ENCODE data around the gene MFF.
"Not testable (repeated sequence)": the region's sequence is repeated elsewhere in the genome, so short reads cannot be mapped to it uniquely, and the experiment has no call there.

Gene MFF

DNA sequence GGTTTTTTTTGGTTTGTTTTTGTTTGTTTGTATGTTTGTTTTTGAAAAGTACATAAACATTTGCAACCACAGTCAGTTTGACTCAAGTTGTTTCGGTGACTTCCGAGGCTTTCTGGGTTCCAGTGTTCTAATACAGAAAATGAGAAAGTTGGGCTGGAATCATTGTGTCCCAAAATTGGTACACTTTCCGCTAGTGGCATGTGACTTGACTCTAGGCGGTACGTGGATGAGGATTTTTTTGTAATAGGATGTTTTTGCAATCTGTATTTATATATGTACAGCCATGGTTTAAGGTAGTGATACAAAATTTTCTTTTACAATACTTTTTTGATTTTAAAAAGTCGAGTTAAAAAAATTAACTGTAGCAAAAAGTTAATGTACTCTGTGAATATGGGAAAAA is 1.7 kb downstream of the MFF start:
- in situ Hi-C loops (cut with MboI; ENCODE audit: low sequenced_read_pairs) = no loop called here

GRCh38 chr2:227335713-227336112 is 10.7 kb downstream of the MFF start:
- in situ Hi-C loops (cut with MboI; ENCODE audit: low sequenced_read_pairs) = no loop called here

- in situ Hi-C loops (cut with MboI; ENCODE audit: low sequenced_read_pairs) = no loop called here
Measured at GRCh38 chr2:227337442-227337841, 12.4 kb downstream of the MFF start.

DNA sequence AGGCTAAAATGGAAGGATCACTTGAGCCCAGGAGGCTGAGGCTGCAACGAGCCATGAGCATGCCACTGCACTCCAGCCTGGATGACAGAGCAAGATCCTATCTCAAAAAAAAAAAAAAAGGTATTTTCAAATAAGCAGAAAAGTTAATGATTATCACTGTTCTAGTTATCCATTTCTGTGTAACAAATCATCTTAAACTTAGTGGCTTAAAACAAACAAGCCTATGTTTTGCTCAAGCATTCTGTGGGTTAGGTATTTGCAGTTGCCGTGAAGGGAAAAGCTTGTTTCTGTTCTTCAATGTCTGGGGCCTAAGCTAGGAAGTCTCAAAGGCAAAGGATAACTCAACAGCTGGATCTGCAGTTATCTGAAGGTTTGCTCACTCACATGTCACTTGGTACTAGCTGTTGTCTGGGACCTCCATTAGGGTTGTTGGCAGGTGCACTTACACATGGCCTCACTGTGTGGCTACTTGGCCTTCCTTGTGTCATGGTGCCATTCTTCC is 14.1 kb downstream of the MFF start:
- in situ Hi-C loops (cut with MboI; ENCODE audit: low sequenced_read_pairs) = no loop called here

GRCh38 chr2:227340106-227340505 is 15.1 kb downstream of the MFF start:
- in situ Hi-C loops (cut with MboI; ENCODE audit: low sequenced_read_pairs) = no loop called here

GRCh38 chr2:227341553-227341952 is 16.5 kb downstream of the MFF start:
- in situ Hi-C loops (cut with MboI; ENCODE audit: low sequenced_read_pairs) = no loop called here

GRCh38 chr2:227344231-227344630 is 19.2 kb downstream of the MFF start:
- in situ Hi-C loops (cut with MboI; ENCODE audit: low sequenced_read_pairs) = no loop called here

DNA sequence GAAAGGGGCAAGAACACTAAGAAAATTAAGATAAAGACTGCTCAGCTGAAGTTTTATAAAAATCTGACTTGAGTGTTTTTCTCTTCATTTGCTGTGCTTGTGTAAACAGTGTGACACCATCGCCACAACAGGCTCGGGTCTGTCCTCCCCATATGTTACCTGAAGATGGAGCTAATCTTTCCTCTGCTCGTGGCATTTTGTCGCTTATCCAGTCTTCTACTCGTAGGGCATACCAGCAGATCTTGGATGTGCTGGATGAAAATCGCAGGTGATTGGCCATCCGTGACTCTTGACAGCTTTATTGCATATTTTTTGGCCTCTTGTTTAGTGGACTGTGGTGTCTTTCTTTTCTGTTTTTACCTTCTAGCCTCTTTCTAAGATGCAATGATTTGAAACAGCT is 22.1 kb downstream of the MFF start:
- in situ Hi-C loops (cut with MboI; ENCODE audit: low sequenced_read_pairs) = no loop called here

DNA sequence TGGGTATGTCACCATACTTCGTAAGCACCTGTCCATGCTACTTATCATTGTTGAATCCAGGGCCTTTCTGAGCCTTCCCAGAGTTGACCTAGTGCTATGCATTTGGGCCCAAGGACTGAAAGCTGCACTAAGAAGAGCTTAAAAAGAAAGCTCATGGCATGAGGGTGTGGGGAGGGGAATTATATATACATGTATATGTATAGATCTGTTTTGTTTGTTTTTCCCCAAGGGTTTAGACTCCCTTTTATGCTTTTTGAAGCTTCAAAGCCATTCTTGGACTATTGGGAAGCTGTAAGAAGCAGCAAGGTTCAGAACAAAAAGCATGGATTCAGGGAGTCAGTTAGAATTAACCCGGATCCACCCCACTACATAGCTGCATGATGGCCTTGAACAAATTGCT is 23.3 kb downstream of the MFF start:
- in situ Hi-C loops (cut with MboI; ENCODE audit: low sequenced_read_pairs) = no loop called here

GRCh38 chr2:227349989-227350612 is 25.1 kb downstream of the MFF start:
- in situ Hi-C loops (cut with MboI; ENCODE audit: low sequenced_read_pairs) = no loop called here

DNA sequence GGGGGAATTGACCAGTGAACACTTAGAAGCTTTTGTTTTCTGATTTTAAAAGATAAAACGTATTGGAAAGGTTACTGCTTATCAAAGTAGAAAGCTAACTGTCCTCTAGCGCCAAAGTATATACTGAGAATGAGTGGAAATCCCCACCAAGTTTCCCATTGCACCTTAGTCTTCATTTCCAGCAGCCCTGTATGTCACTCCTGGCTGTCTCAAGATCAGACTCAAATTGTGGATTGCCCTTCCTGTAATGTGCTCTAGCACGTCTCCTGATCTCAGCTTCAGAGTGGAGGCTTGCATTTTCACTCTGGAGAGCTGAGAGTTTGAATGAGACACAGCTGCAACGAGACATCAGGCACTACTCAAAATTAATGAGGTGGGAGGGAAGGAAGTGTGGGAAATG is 26.6 kb downstream of the MFF start:
- in situ Hi-C loops (cut with MboI; ENCODE audit: low sequenced_read_pairs) = no loop called here

DNA sequence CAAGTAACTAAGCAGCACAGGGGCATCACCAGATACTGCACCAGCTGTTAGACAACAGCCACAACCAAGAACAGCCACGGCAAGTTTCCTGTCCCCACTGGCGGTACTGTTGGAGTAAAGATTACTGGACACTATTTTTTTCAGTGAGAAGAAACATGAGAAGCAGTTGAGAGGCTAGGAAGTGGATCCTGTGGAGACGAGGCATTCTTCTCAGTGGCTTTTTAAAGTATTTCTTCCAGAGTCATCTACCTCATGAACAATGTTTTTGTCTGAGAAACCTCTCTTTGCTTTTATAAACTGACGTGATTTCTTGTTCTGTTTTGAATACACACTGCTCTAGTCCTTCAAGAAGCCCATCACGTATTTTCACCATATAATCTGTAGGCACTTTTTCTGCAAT is 35.3 kb downstream of the MFF start:
- in situ Hi-C loops (cut with MboI; ENCODE audit: low sequenced_read_pairs) = no loop called here

DNA sequence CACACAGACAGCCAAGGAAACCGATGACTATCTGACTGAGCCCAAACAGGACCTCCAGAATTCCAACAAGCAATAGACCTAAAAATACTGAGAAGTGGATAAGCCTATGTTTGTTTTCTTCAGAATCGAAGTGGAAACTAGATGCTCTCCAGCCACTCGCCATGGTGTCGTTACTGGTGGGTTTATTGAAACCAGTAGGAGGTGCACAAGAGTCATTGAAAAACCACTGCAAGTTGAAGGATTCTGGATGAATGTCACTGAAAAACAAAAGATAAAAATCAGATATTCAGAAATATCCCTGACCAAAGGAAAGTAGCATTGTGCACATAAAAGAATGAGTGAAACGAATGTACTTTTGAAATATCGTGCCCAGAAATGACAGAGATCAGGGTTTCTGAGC is 38.7 kb downstream of the MFF start:
- in situ Hi-C loops (cut with MboI; ENCODE audit: low sequenced_read_pairs) = no loop called here

DNA sequence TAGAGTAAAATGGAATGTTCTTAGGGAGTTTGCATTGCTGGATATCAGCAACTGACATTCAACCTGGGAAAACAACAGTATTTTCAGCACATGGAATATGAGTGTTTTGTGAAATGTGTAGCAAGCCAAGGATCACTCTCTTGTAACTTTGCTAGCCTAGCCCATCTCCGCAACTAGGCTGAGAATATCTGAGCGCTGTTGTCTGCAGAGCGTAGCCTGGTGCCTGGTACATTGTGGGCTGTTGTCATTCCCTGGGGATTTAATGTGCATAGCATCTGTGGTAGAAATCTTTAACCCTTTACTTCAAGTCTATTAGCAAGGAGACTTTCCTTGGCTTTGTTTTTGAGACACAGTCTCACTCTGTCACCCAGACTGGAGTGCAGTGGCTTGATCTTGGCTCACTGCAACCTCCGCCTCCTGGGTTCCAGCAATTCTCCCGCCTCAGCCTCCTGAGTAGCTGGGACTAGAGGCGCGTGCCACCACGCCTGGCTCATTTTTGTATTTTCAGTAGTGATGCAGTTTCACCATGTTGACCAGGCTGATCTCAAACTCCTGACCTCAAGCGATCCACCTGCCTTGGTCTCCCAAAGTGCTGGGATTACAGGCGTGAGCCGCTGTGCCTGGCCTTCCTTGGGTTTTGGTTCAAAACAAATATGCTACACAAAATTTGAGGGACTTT is 39.7 kb downstream of the MFF start:
- in situ Hi-C loops (cut with MboI; ENCODE audit: low sequenced_read_pairs) = not testable (repeated sequence)

- in situ Hi-C loops (cut with MboI; ENCODE audit: low sequenced_read_pairs) = no loop called here
Measured at GRCh38 chr2:227365833-227366232, 40.8 kb downstream of the MFF start.

- in situ Hi-C loops (cut with MboI; ENCODE audit: low sequenced_read_pairs) = no loop called here
Measured at GRCh38 chr2:227366769-227367426, 41.8 kb downstream of the MFF start.

- in situ Hi-C loops (cut with MboI; ENCODE audit: low sequenced_read_pairs) = no loop called here
Measured at GRCh38 chr2:227367427-227367795, 42.4 kb downstream of the MFF start.

DNA sequence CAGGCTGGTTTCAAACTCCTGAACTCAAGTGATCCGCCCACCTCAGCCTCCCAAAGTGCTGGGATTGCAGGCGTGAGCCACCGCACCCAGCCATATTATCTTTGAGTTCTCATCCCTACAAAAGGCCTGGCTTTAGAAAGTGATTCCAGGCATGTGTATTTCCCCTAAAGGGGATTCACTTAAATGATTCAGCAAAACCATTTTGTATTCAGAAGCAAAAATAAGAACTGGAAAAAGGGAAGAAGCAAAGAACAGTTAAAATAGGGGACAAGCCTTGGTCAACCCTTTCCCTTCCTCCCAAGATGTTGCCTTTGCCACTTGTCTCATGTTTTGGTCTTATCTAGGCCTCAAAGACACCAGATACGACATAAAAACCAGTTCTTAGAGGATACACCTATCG is 43.5 kb downstream of the MFF start:
- in situ Hi-C loops (cut with MboI; ENCODE audit: low sequenced_read_pairs) = no loop called here

GRCh38 chr2:227370092-227370491 is 45.0 kb downstream of the MFF start:
- in situ Hi-C loops (cut with MboI; ENCODE audit: low sequenced_read_pairs) = no loop called here

DNA sequence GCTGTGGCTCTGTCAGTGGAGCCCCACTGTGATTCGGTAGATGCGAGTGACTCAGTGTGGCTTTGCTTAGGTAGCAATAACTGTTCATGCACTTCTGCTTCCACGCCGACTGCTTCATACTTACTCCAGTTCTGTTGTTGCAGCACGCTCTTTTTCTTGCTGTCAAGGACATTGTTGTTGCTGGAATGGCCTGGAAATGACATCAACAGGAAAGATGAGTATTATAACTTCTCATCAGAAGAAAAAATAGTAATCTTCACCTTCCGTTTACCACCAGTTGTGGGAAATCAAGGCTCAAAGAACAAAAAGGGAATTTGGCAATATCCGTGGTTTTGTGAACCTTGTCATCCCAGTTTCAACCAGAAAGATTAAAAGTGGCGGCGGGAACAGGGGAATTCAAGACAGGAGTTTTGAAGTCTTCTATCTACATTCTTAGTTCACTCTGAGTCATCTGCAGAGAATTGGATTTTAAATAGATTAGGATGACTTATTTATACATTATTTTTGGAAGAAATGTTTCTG is 45.8 kb downstream of the MFF start:
- in situ Hi-C loops (cut with MboI; ENCODE audit: low sequenced_read_pairs) = no loop called here

GRCh38 chr2:227373389-227373788 is 48.3 kb downstream of the MFF start:
- in situ Hi-C loops (cut with MboI; ENCODE audit: low sequenced_read_pairs) = no loop called here

GRCh38 chr2:227374158-227374557 is 49.1 kb downstream of the MFF start:
- in situ Hi-C loops (cut with MboI; ENCODE audit: low sequenced_read_pairs) = no loop called here

All from hTERT RPE-1 (cell line).